ENCODE results near the gene AHDC1.
A peak's percentile ranks its signal among the peaks of the same experiment; 100 is the strongest.

Gene AHDC1

GRCh38 chr1:27618341-27619082 is 14.6 kb upstream of the AHDC1 start:
- peak; percentile 85 for DNase-seq (ENCODE audit: low read depth, low spot score)
- H3K4me3 ChIP-seq (ENCODE audit: low read length) = peak overlapping the region; percentile 12

- no peak for DNase-seq (ENCODE audit: low read depth, low spot score)
- H3K4me3 ChIP-seq (ENCODE audit: low read length) = no peak overlapping the region
Observed at GRCh38 chr1:27617420-27617819, 13.5 kb upstream of the AHDC1 start.

GRCh38 chr1:27616441-27616840 is 12.5 kb upstream of the AHDC1 start:
- DNase-seq (ENCODE audit: low read depth, low spot score) = no peak
- no peak overlapping the region for H3K4me3 ChIP-seq (ENCODE audit: low read length)

- DNase-seq (ENCODE audit: low read depth, low spot score) = no peak
- H3K4me3 ChIP-seq (ENCODE audit: low read length) = no peak overlapping the region
Observed at GRCh38 chr1:27615346-27616192, 11.6 kb upstream of the AHDC1 start.

GRCh38 chr1:27614625-27615344 is 10.8 kb upstream of the AHDC1 start:
- no peak for DNase-seq (ENCODE audit: low read depth, low spot score)
- no peak overlapping the region for H3K4me3 ChIP-seq (ENCODE audit: low read length)

GRCh38 chr1:27614043-27614624 is 10.2 kb upstream of the AHDC1 start:
- H3K4me3 ChIP-seq (ENCODE audit: low read length) = no peak overlapping the region
- no peak for DNase-seq (ENCODE audit: low read depth, low spot score)

GRCh38 chr1:27612718-27613117 is 8.8 kb upstream of the AHDC1 start:
- no peak for DNase-seq (ENCODE audit: low read depth, low spot score)
- H3K4me3 ChIP-seq (ENCODE audit: low read length) = no peak overlapping the region

- DNase-seq (ENCODE audit: low read depth, low spot score) = no peak
- no peak overlapping the region for H3K4me3 ChIP-seq (ENCODE audit: low read length)
Observed at GRCh38 chr1:27611450-27611849, 7.5 kb upstream of the AHDC1 start.

- no peak for DNase-seq (ENCODE audit: low read depth, low spot score)
- H3K4me3 ChIP-seq (ENCODE audit: low read length) = no peak overlapping the region
Observed at GRCh38 chr1:27609618-27610240, 5.8 kb upstream of the AHDC1 start.

- no peak overlapping the region for H3K4me3 ChIP-seq (ENCODE audit: low read length)
- DNase-seq (ENCODE audit: low read depth, low spot score) = no peak
Observed at GRCh38 chr1:27609210-27609555, 5.2 kb upstream of the AHDC1 start.

- peak; percentile 71 for DNase-seq (ENCODE audit: low read depth, low spot score)
- H3K4me3 ChIP-seq (ENCODE audit: low read length) = peak overlapping the region; percentile 23
Observed at GRCh38 chr1:27607239-27607804, 3.4 kb upstream of the AHDC1 start.

- no peak overlapping the region for H3K4me3 ChIP-seq (ENCODE audit: low read length)
- DNase-seq (ENCODE audit: low read depth, low spot score) = no peak
Observed at GRCh38 chr1:27606708-27607238, 2.8 kb upstream of the AHDC1 start.

GRCh38 chr1:27605796-27606707 is 2.1 kb upstream of the AHDC1 start:
- H3K4me3 ChIP-seq (ENCODE audit: low read length) = no peak overlapping the region
- DNase-seq (ENCODE audit: low read depth, low spot score) = peak; percentile 70

- no peak for DNase-seq (ENCODE audit: low read depth, low spot score)
- H3K4me3 ChIP-seq (ENCODE audit: low read length) = no peak overlapping the region
Observed at GRCh38 chr1:27605300-27605766, 1.4 kb upstream of the AHDC1 start.

- DNase-seq (ENCODE audit: low read depth, low spot score) = no peak
- H3K4me3 ChIP-seq (ENCODE audit: low read length) = peak overlapping the region; percentile 82
Observed at GRCh38 chr1:27604579-27605299, 795 bp upstream of the AHDC1 start.

GRCh38 chr1:27603309-27603680 is 649 bp downstream of the AHDC1 start:
- no peak for DNase-seq (ENCODE audit: low read depth, low spot score)
- H3K4me3 ChIP-seq (ENCODE audit: low read length) = peak overlapping the region; percentile 82
